MCF 10A (cell line): ENCODE results near the gene LAMC1. TPM values are rescaled to one million over a fixed set of nuclear protein-coding genes. Genes with fewer than 3 reads are reported as not detected.
A peak's percentile ranks its signal among the peaks of the same experiment; 100 is the strongest.

ENCODE experiments used
- BruUV-seq: library from RNA; stranded (reverse); fragments of 400-500 nt; replicated peaks from 2 replicates; lab custom pipeline; 2021; lab: Mats Ljungman, UMichigan
- CTCF ChIA-PET: fragments of 300-600 bp; sonication (Branson Sonifier 250); formaldehyde crosslinking; extraction: SDS; loops from one replicate; lab custom pipeline; 2021; ENCODE audit warnings: antibody characterized with exemption, inconsistent platforms; lab: Yijun Ruan, JAX
- POLR2A ChIA-PET: fragments of 300-600, 350-650 bp; sonication (Branson Sonifier 250); formaldehyde crosslinking; extraction: SDS; loops from one replicate; lab custom pipeline; 2020; ENCODE audit warnings: antibody characterized with exemption, inconsistent platforms; lab: Yijun Ruan, JAX
- DNase-seq: peaks from one replicate; pipeline ENCODE4 v3.0.0-alpha.2; 2018; ENCODE audit not compliant: unreplicated experiment
- H3K27ac Mint-ChIP-seq: one replicate; pipeline ENCODE4 v1.8.0; 2022; ENCODE audit warnings: mild to moderate bottlenecking, low read depth, mixed read lengths; ENCODE audit not compliant: unreplicated experiment
- H3K27me3 Mint-ChIP-seq: one replicate; pipeline ENCODE4 v1.8.0; 2022; ENCODE audit warnings: mixed read lengths; ENCODE audit not compliant: insufficient read depth, unreplicated experiment
- H3K36me3 Mint-ChIP-seq: one replicate; pipeline ENCODE4 v1.8.0; 2022; ENCODE audit warnings: mild to moderate bottlenecking, moderate library complexity, mixed read lengths; ENCODE audit not compliant: insufficient read depth, unreplicated experiment
- H3K4me1 Mint-ChIP-seq: one replicate; pipeline ENCODE4 v1.8.0; 2022; ENCODE audit warnings: mixed read lengths; ENCODE audit not compliant: insufficient read depth, unreplicated experiment
- H3K4me3 Mint-ChIP-seq: one replicate; pipeline ENCODE4 v1.8.0; 2022; ENCODE audit warnings: mild to moderate bottlenecking, moderate library complexity, mixed read lengths; ENCODE audit not compliant: unreplicated experiment
- H3K9me3 Mint-ChIP-seq: one replicate; pipeline ENCODE4 v1.8.0; 2022; ENCODE audit warnings: mixed read lengths; ENCODE audit not compliant: unreplicated experiment
- CTCF ChIP-seq: fragments of 200-600 bp; IDR thresholded peaks from one replicate; pipeline ENCODE4 v1.8.0; 2022; ENCODE audit warnings: antibody characterized with exemption, mild to moderate bottlenecking; ENCODE audit not compliant: unreplicated experiment
- intact Hi-C: fragments of 100-400 bp; cut with micrococcal nuclease; formaldehyde crosslinking; loops from 2 replicates; pipeline ENCODE4 v1.14.1; 2022
- total RNA-seq: library from RNA; stranded (reverse); gene quantifications from 2 replicates; pipeline ENCODE4 v1.2.3, GENCODE V29; 2022

LAMC1 gene
- total RNA-seq, 1 experiment from 2014 or later = 179 TPM

- BruUV-seq = no TSS peak
- Mint-ChIP-seq H3K4me1 (peaks cover 18% of the 10 kb centered on the region), H3K4me3 (no peak overlapping the region), H3K9me3 (no peaks in the 10 kb centered on the region), H3K27ac (no peak overlapping the region), H3K36me3 (no peaks in the 10 kb centered on the region), H3K27me3 (no peaks in the 10 kb centered on the region)
- intact Hi-C loops = no loop called here
- no peak for DNase-seq
- ChIA-PET POLR2A (interaction anchor here (1.4 to 3.7 kb wide), 3 partner anchors 10 to 19 kb away, joined by 6 to 14 read pairs (median 7); no protein-coding TSS in a partner anchor), CTCF (interaction anchor here (0.7 to 0.8 kb wide), 2 partner anchors 54 to 151 kb away, joined by 3 read pairs; no protein-coding TSS in a partner anchor)
- TF ChIP-seq CTCF = no peak
Observed at GRCh38 chr1:183167676-183168075, 144.5 kb downstream of the LAMC1 start.

GRCh38 chr1:183168308-183168707 lies 145.1 kb downstream of the LAMC1 start:
- ChIA-PET CTCF (interaction anchor here (0.7 kb wide), 1 partner anchor 150 kb away, joined by 3 read pairs; no protein-coding TSS in a partner anchor), POLR2A (interaction anchor here (1.3 to 3.7 kb wide), 2 partner anchors 10 to 12 kb away, joined by 3 to 14 read pairs; no protein-coding TSS in a partner anchor)
- Mint-ChIP-seq H3K27ac (no peak overlapping the region), H3K27me3 (no peaks in the 10 kb centered on the region), H3K36me3 (no peaks in the 10 kb centered on the region), H3K4me1 (peaks cover 18% of the 10 kb centered on the region), H3K9me3 (no peaks in the 10 kb centered on the region), H3K4me3 (no peak overlapping the region)
- intact Hi-C loops = no loop called here
- no TSS peak for BruUV-seq
- no peak for TF ChIP-seq CTCF
- DNase-seq = no peak

GRCh38 chr1:183173828-183174227 lies 150.6 kb downstream of the LAMC1 start:
- BruUV-seq = no TSS peak
- TF ChIP-seq CTCF = no peak
- no peak for DNase-seq
- CTCF ChIA-PET = interaction anchor here (0.6 kb wide), 1 partner anchor 581 kb away, joined by 4 read pairs; no protein-coding TSS in a partner anchor
- Mint-ChIP-seq H3K9me3 (no peaks in the 10 kb centered on the region), H3K36me3 (no peaks in the 10 kb centered on the region), H3K4me3 (no peak overlapping the region), H3K27me3 (no peaks in the 10 kb centered on the region), H3K4me1 (peaks cover 15% of the 10 kb centered on the region), H3K27ac (no peak overlapping the region)
- intact Hi-C loops = no loop called here
- POLR2A ChIA-PET = no interaction called here

DNA sequence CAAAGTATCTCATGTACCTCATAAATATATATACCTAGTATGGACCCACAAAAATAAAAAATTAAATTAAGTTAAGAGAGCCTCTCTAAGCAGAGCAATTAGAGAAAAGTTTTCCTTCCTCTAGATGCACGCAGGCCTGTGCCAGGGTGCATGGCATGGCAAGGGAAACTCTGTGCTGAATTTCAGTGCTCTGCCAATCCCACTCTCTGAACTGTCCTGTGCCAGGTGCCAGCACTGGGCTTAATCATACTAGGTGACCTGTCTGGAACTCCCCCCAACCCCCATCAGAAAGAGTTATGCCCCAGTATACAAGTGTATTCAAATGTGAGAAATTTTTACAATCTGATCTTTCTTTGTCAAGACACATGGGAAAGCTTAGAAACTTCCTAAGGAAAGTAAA lies 152.4 kb downstream of the LAMC1 start:
- Mint-ChIP-seq H3K36me3 (no peaks in the 10 kb centered on the region), H3K27me3 (no peaks in the 10 kb centered on the region), H3K9me3 (no peaks in the 10 kb centered on the region), H3K4me3 (no peak overlapping the region), H3K27ac (peak overlapping the region; percentile 34), H3K4me1 (peaks cover 33% of the 10 kb centered on the region)
- intact Hi-C loops = no loop called here
- no peak for DNase-seq
- TF ChIP-seq CTCF = no peak
- POLR2A ChIA-PET = interaction anchor here (0.9 kb wide), 1 partner anchor 150 kb away, joined by 4 read pairs; no protein-coding TSS in a partner anchor
- CTCF ChIA-PET = interaction anchor here (0.7 to 1.0 kb wide), 2 partner anchors 9 to 1351 kb away, joined by 3 read pairs; no protein-coding TSS in a partner anchor
- BruUV-seq = no TSS peak
